NCI-H748 treated with DMSO at 0.1 percent for 48 hours (cell line): ENCODE data around the gene TMC6.
"Not testable (repeated sequence)": the region's sequence is repeated elsewhere in the genome, so short reads cannot be mapped to it uniquely, and the experiment has no call there.

Experiments used
- DNase-seq: peaks from one replicate; lab custom pipeline; 2025; lab: John Stamatoyannopoulos, UW

The TMC6 gene

GRCh38 chr17:78124836-78125137, 3.8 kb downstream of the TMC6 start:
- DNase-seq = no peak

- DNase-seq = no peak
These were observed 4.3 kb downstream of the TMC6 start for GRCh38 chr17:78124081-78124835.

- DNase-seq = no peak
These were observed 5.2 kb downstream of the TMC6 start for GRCh38 chr17:78123258-78123929.

GRCh38 chr17:78122931-78123249, 5.7 kb downstream of the TMC6 start:
- DNase-seq = no peak

GRCh38 chr17:78122216-78122930, 6.2 kb downstream of the TMC6 start:
- DNase-seq = no peak

- DNase-seq = no peak
These were observed 6.7 kb downstream of the TMC6 start for GRCh38 chr17:78121801-78122215.

GRCh38 chr17:78120971-78121800, 7.4 kb downstream of the TMC6 start:
- no peak for DNase-seq

GRCh38 chr17:78120537-78120936, 8.0 kb downstream of the TMC6 start:
- DNase-seq = no peak

- DNase-seq = no peak
These were observed 9.7 kb downstream of the TMC6 start for GRCh38 chr17:78118801-78119241.

GRCh38 chr17:78117027-78117981, 11.3 kb downstream of the TMC6 start:
- DNase-seq = no peak

GRCh38 chr17:78116411-78116810, 12.1 kb downstream of the TMC6 start:
- no peak for DNase-seq

GRCh38 chr17:78115803-78116202, 12.8 kb downstream of the TMC6 start:
- not testable (repeated sequence) for DNase-seq

GRCh38 chr17:78114831-78115723, 13.5 kb downstream of the TMC6 start:
- DNase-seq = no peak

GRCh38 chr17:78113804-78114785, 14.5 kb downstream of the TMC6 start:
- no peak for DNase-seq

- peak; percentile 16 for DNase-seq
These were observed 15.8 kb downstream of the TMC6 start for GRCh38 chr17:78112518-78113471.

- no peak for DNase-seq
These were observed 16.6 kb downstream of the TMC6 start for GRCh38 chr17:78111727-78112517.
